RWPE1 (cell line): ENCODE results near the gene RAPGEF5.
"Not testable (repeated sequence)": the region's sequence is repeated elsewhere in the genome, so short reads cannot be mapped to it uniquely, and the experiment has no call there.

Experiments
- CTCF ChIA-PET: fragments of 350-600 bp; sonication (Branson Sonifier 250); formaldehyde crosslinking; extraction: SDS; loops from one replicate; lab custom pipeline; 2021; lab: Yijun Ruan, JAX
- POLR2A ChIA-PET: fragments of 400-600 bp; formaldehyde crosslinking; extraction: SDS; loops from one replicate; lab custom pipeline; 2020; ENCODE audit warnings: antibody characterized with exemption; ENCODE audit not compliant: low non-redundant PET; lab: Yijun Ruan, JAX
- DNase-seq: peaks from one replicate; pipeline ENCODE4 v3.0.0; 2012; ENCODE audit warnings: low spot score
- H3K27ac ChIP-seq: fragments of 450-650 bp; 2 replicates; pipeline ENCODE4 v1.5.1; 2017
- TF ChIP-seq, protein P1 (sequence below): fragments of 450-650 bp; conservative IDR thresholded peaks from 2 replicates; pipeline ENCODE4 v1.5.1; 2017; ENCODE audit warnings: low read depth, mild to moderate bottlenecking

RAPGEF5 gene

GRCh38 chr7:22082886-22083703, 273.9 kb downstream of the RAPGEF5 start:
- CTCF ChIA-PET, result interaction anchor here (0.6 to 1.5 kb wide), 27 partner anchors 9 to 479 kb away, joined by 3 to 9 read pairs (median 3); no protein-coding TSS in a partner anchor
- TF ChIP-seq, protein P1, sequence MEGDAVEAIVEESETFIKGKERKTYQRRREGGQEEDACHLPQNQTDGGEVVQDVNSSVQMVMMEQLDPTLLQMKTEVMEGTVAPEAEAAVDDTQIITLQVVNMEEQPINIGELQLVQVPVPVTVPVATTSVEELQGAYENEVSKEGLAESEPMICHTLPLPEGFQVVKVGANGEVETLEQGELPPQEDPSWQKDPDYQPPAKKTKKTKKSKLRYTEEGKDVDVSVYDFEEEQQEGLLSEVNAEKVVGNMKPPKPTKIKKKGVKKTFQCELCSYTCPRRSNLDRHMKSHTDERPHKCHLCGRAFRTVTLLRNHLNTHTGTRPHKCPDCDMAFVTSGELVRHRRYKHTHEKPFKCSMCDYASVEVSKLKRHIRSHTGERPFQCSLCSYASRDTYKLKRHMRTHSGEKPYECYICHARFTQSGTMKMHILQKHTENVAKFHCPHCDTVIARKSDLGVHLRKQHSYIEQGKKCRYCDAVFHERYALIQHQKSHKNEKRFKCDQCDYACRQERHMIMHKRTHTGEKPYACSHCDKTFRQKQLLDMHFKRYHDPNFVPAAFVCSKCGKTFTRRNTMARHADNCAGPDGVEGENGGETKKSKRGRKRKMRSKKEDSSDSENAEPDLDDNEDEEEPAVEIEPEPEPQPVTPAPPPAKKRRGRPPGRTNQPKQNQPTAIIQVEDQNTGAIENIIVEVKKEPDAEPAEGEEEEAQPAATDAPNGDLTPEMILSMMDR, result peak; percentile 99
- POLR2A ChIA-PET, result no interaction called here
- DNase-seq, result peak; percentile 78
- peak overlapping the region; percentile 69 for H3K27ac ChIP-seq

GRCh38 chr7:22082553-22082885, 274.4 kb downstream of the RAPGEF5 start:
- TF ChIP-seq, protein P1, result no peak
- ChIA-PET POLR2A (no interaction called here), CTCF (interaction anchor here (0.6 to 1.5 kb wide), 12 partner anchors 10 to 478 kb away, joined by 3 to 6 read pairs (median 4); no protein-coding TSS in a partner anchor)
- DNase-seq, result no peak
- H3K27ac ChIP-seq, result peak overlapping the region; percentile 69

DNA sequence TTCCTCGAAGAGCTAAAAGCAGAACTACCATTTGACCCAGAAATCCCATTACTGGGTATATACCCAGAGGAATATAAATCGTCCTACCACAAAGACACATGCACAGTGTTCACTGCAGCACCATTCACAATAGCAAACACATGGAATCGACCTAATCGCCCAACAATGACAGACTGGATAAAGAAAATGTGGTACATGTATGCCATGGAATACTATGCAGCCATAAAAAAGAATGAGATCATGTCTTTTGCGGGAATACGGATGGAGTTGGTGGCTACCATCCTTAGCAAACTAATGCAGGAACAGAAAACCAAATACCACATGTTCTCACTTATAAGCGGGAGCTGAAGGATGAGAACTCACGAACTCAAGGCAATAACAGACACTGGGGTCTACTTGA, 276.7 kb downstream of the RAPGEF5 start:
- POLR2A ChIA-PET, DNase-seq, H3K27ac ChIP-seq, CTCF ChIA-PET: not testable (repeated sequence)

GRCh38 chr7:22078872-22079271, 278.1 kb downstream of the RAPGEF5 start:
- POLR2A ChIA-PET, DNase-seq, H3K27ac ChIP-seq: not testable (repeated sequence)
- CTCF ChIA-PET, result interaction anchor here (0.7 kb wide), 1 partner anchor 257 kb away, joined by 3 read pairs; no protein-coding TSS in a partner anchor

DNA sequence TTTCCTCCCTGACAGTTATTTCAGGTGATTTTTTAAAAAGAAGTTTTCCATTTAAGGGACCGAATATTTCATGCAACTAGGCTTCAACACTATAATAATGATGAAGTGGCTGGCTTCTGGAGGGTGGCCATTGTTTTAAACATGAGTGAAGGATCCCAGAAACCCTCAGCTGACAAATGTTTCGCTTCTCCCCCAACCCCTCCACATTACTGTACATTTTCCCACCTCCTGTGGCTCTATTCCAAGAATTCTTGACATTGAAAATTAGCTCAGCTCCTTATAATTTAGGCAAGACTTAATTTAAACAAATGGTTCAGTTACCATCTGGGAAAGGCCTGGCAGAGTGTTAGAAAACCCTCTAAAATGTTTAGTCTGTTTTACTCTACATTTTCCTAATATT, 281.4 kb downstream of the RAPGEF5 start:
- CTCF ChIA-PET, result interaction anchor here (0.7 kb wide), 2 partner anchors 13 to 267 kb away, joined by 4 to 5 read pairs; no protein-coding TSS in a partner anchor
- TF ChIP-seq, protein P1, result no peak
- H3K27ac ChIP-seq, result no peak overlapping the region
- POLR2A ChIA-PET, result no interaction called here
- no peak for DNase-seq

- H3K27ac ChIP-seq, result no peak overlapping the region
- TF ChIP-seq, protein P1, result no peak
- ChIA-PET CTCF (no interaction called here), POLR2A (interaction anchor here (0.5 kb wide), 1 partner anchor 1395 kb away, joined by 3 read pairs; the partner anchor contains the start of gene IGF2BP3)
- no peak for DNase-seq
Measured at GRCh38 chr7:22074897-22075296, 282.1 kb downstream of the RAPGEF5 start.
